HCT116 (cell line): ENCODE results near the gene RAB36.

ENCODE experiments used
- ATF3 ChIP-seq: IDR thresholded peaks from 2 replicates; pipeline ENCODE4 v1.6.1; 2012
- CEBPB ChIP-seq: IDR thresholded peaks from 2 replicates; pipeline ENCODE4 v1.6.1; 2012; ENCODE audit warnings: low read depth
- CTCF ChIP-seq, 3 experiments: fragments of 200-600 bp in 1 of 3; sonication (generic) in 1 of 3; IDR thresholded peaks in 2 of 3; conservative IDR thresholded peaks in 1 of 3; 2 replicates each; pipeline ENCODE4 v1.5.1; 2012 to 2017; ENCODE audit warnings: low read depth in 2 of 3, low read length in 2 of 3, antibody characterized with exemption in 1 of 3, borderline replicate concordance in 1 of 3, control low read depth in 1 of 3, mild to moderate bottlenecking in 1 of 3, mixed read lengths in 1 of 3, mixed run types in 1 of 3, moderate library complexity in 1 of 3; ENCODE audit not compliant: insufficient read depth in 1 of 3
- EGR1 ChIP-seq: IDR thresholded peaks from 2 replicates; pipeline ENCODE4 v1.6.1; 2012; ENCODE audit warnings: low read depth
- EZH2 ChIP-seq: fragments of 200-600 bp; sonication (generic); IDR thresholded peaks from 2 replicates; pipeline ENCODE4 v1.6.1; 2017; ENCODE audit warnings: antibody characterized with exemption, mixed run types
- EZH2phosphoT487 ChIP-seq: fragments of 200-600 bp; IDR thresholded peaks from 2 replicates; pipeline ENCODE4 v1.6.1; 2018; ENCODE audit warnings: antibody characterized with exemption, borderline replicate concordance
- JUND ChIP-seq: IDR thresholded peaks from 2 replicates; pipeline ENCODE4 v1.6.1; 2012
- MAX ChIP-seq: IDR thresholded peaks from 2 replicates; pipeline ENCODE4 v1.6.1; 2012
- POLR2A ChIP-seq: IDR thresholded peaks from 2 replicates; pipeline ENCODE4 v1.7.0; 2011; ENCODE audit warnings: borderline replicate concordance; ENCODE audit not compliant: insufficient read depth, insufficient read length; ENCODE audit errors: extremely low read depth
- POLR2AphosphoS5 ChIP-seq: IDR thresholded peaks from 2 replicates; pipeline ENCODE4 v1.6.1; 2011; ENCODE audit warnings: mild to moderate bottlenecking, low read depth, low read length, moderate library complexity
- REST ChIP-seq: IDR thresholded peaks from 2 replicates; pipeline ENCODE4 v1.6.1; 2012; ENCODE audit warnings: low read depth
- SIN3A ChIP-seq: IDR thresholded peaks from 2 replicates; pipeline ENCODE4 v1.6.1; 2012; ENCODE audit warnings: low read depth
- ZFX ChIP-seq: fragments of 450-650 bp; IDR thresholded peaks from 2 replicates; pipeline ENCODE4 v1.6.1; 2017
- ZNF274 ChIP-seq: fragments of 200-500 bp; sonication (Bioruptor generic); IDR thresholded peaks from 2 replicates; pipeline ENCODE4 v1.6.1; 2014; ENCODE audit warnings: mild to moderate bottlenecking, low read depth, low read length, inconsistent platforms

- TF ChIP-seq REST (no peak), SIN3A (no peak), POLR2AphosphoS5 (no peak), MAX (no peak), CTCF (IDR thresholded peaks at IDR 0.05 in 2 of 3, conservative IDR thresholded peaks at IDR 0.05 in 1 of 3; ENCODE audit: borderline replicate concordance in 1 of 3, insufficient read depth in 1 of 3, low read depth in 2 of 3, low read length in 2 of 3) (no peak), EZH2 (no peak), ZFX (no peak), EGR1 (no peak), JUND (no peak), POLR2A (no peak), ATF3 (no peak), CEBPB (no peak), ZNF274 (no peak), EZH2phosphoT487 (no peak)
Measured at GRCh38 chr22:23158516-23159290, 13.4 kb downstream of the RAB36 start.
